ENCODE data around the gene EEIG1. TPM values are rescaled to one million over a fixed set of nuclear protein-coding genes. Genes with fewer than 3 reads are reported as not detected.
A peak's percentile ranks its signal among the peaks of the same experiment; 100 is the strongest.

EEIG1 gene
- total RNA-seq, 1 experiment from 2014 or later: 52.3 TPM

DNA sequence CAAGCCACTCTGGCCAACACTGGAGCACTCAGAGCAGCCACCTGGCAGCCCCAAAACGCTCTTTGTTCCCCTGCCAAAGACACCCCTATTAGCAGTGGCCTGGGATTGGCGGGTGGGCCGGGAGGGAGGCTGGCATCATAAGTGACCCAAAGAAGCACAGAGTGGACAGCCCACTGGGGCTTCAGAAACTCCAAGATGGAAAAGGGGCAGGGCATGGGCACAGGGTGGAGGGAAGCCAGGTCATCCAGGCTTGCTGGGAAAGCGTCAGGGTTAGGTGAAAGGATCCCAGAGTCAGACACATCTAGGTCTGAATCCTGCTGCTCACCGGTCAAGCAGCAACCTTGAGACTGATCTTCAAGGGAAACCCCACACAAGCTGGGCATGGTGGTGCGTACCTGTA lies 14.8 kb downstream of the EEIG1 start:
- H3K4me3 Mint-ChIP-seq: 0 out of 5 replicates have a peak overlapping the region, but pooled peaks of 1 of the 2 experiments have one; percentile 26

More for the DNA sequence above, 14.8 kb downstream of the EEIG1 start:
- DNase-seq: no peak
- peak overlapping the region; percentile 59 to 94 (median 92); a peak in 6 of 7 replicates for H3K27ac Mint-ChIP-seq
- H2BK12ac ChIP-seq (ENCODE audit: insufficient read length, low read depth, low read length): no peak overlapping the region
- no peak overlapping the region for H3K23ac ChIP-seq (ENCODE audit: insufficient read length, low read depth, low read length)
- H3K27me3 ChIP-seq (ENCODE audit: insufficient read depth, low read length): no peaks in the 10 kb centered on the region
- no peak overlapping the region for H3K9ac ChIP-seq (ENCODE audit: extremely low read depth, insufficient read length, low read length)
- no peak overlapping the region for H2AFZ ChIP-seq (ENCODE audit: low read length)
- TF ChIP-seq, protein P1, sequence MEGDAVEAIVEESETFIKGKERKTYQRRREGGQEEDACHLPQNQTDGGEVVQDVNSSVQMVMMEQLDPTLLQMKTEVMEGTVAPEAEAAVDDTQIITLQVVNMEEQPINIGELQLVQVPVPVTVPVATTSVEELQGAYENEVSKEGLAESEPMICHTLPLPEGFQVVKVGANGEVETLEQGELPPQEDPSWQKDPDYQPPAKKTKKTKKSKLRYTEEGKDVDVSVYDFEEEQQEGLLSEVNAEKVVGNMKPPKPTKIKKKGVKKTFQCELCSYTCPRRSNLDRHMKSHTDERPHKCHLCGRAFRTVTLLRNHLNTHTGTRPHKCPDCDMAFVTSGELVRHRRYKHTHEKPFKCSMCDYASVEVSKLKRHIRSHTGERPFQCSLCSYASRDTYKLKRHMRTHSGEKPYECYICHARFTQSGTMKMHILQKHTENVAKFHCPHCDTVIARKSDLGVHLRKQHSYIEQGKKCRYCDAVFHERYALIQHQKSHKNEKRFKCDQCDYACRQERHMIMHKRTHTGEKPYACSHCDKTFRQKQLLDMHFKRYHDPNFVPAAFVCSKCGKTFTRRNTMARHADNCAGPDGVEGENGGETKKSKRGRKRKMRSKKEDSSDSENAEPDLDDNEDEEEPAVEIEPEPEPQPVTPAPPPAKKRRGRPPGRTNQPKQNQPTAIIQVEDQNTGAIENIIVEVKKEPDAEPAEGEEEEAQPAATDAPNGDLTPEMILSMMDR (conservative IDR thresholded peaks at IDR 0.05): no peak
- no peak overlapping the region for H2BK15ac ChIP-seq (ENCODE audit: low read depth, low read length)
- no CpG with 5 or more reads among the region's 6 CpGs for WGBS (ENCODE audit: extremely low coverage, insufficient read length, low lambda C conversion rate)
- peaks cover 65 to 85% of the 10 kb centered on the region in 2 experiments for H3K4me1 Mint-ChIP-seq
- H4K20me1 ChIP-seq (ENCODE audit: control insufficient read depth, insufficient read depth, insufficient read length): no peaks in the 10 kb centered on the region
- no peak overlapping the region for H2BK5ac ChIP-seq (ENCODE audit: insufficient read length, low read length)
- H2AK5ac ChIP-seq (ENCODE audit: insufficient read length, low read length): no peak overlapping the region
- no peak overlapping the region for H3K4ac ChIP-seq (ENCODE audit: low read depth, low read length)
- no peak overlapping the region for H3T11ph ChIP-seq (ENCODE audit: low read length)
- H3K9me3 Mint-ChIP-seq: no peaks in the 10 kb centered on the region
- no peak overlapping the region for H4K5ac ChIP-seq (ENCODE audit: insufficient read length, low read depth, low read length)
- no peaks in the 10 kb centered on the region for H3K23me2 ChIP-seq (ENCODE audit: insufficient read length, low read depth, low read length, poor library complexity, severe bottlenecking)
- H3K27me3 Mint-ChIP-seq (ENCODE audit: low read depth): no peaks in the 10 kb centered on the region
- no peak overlapping the region for H3K56ac ChIP-seq (ENCODE audit: insufficient read length, low read depth, low read length)
- no peak overlapping the region for H2BK120ac ChIP-seq (ENCODE audit: low read depth, low read length, poor library complexity, severe bottlenecking)
- H3K36me3 Mint-ChIP-seq (ENCODE audit: insufficient read depth in 1 of 3, low read depth in 3 of 3): peaks cover 0 to 17% (median 3%) of the 10 kb centered on the region in 3 experiments; a peak in 4 of 7 replicates
- H3K18ac ChIP-seq (ENCODE audit: insufficient read length, low read depth, low read length): peak overlapping the region; percentile 61
- no peaks in the 10 kb centered on the region for H3K9me3 ChIP-seq (ENCODE audit: control insufficient read depth, low read depth, low read length)
- no peak overlapping the region for H2BK20ac ChIP-seq (ENCODE audit: low read depth, low read length, poor library complexity, severe bottlenecking)
- no peak overlapping the region for H4K91ac ChIP-seq (ENCODE audit: insufficient read length, low read depth, low read length)
- H4K8ac ChIP-seq (replicated peaks; ENCODE audit: insufficient read length, low read depth, low read length): no peak overlapping the region
- H3K4me2 ChIP-seq (ENCODE audit: insufficient read depth, insufficient read length, low read length): no peak overlapping the region
- peaks cover 25% of the 10 kb centered on the region; the same call in 1 of the 2 replicates for H3K79me2 ChIP-seq (ENCODE audit: insufficient read depth, low read length)
- H3K14ac ChIP-seq (ENCODE audit: insufficient read depth, low read length): peak overlapping the region; percentile 69
- H3K4me1 ChIP-seq (ENCODE audit: insufficient read depth, low read length): no peaks in the 10 kb centered on the region; the same call in 1 of the 2 replicates
- H3K27ac ChIP-seq (ENCODE audit: insufficient read length, low read depth, low read length): no peak overlapping the region
- peaks cover 5% of the 10 kb centered on the region for H3K79me1 ChIP-seq (ENCODE audit: insufficient read depth, low read depth, low read length, poor library complexity, severe bottlenecking)

Measured in H9 (cell line).